Endodermal cell (in vitro differentiated cells): ENCODE data around the gene PDCD1. TPM values are rescaled to one million over a fixed set of nuclear protein-coding genes. Genes with fewer than 3 reads are reported as not detected.

Experiments used
- DNase-seq: peaks from one replicate; pipeline ENCODE4 v3.0.0-alpha.2; 2017
- H3K27ac ChIP-seq: 2 replicates; pipeline ENCODE4 v1.5.1; 2013; ENCODE audit warnings: mild to moderate bottlenecking, low read depth, low read length, moderate library complexity
- H3K27me3 ChIP-seq: 2 replicates; pipeline ENCODE4 v1.6.1; 2013; ENCODE audit warnings: mild to moderate bottlenecking, low read length, moderate library complexity; ENCODE audit not compliant: insufficient read depth, control insufficient read depth, poor library complexity, severe bottlenecking
- H3K36me3 ChIP-seq: 2 replicates; pipeline ENCODE4 v1.7.0; 2013; ENCODE audit warnings: mild to moderate bottlenecking, low read length, moderate library complexity; ENCODE audit not compliant: control insufficient read depth, insufficient read depth
- H3K4me1 ChIP-seq: one replicate; pipeline ENCODE4 v1.7.0; 2013; ENCODE audit warnings: low read length; ENCODE audit not compliant: control insufficient read depth, insufficient read depth
- H3K4me3 ChIP-seq: 2 replicates; pipeline ENCODE4 v1.5.1; 2013; ENCODE audit warnings: mild to moderate bottlenecking, low read length, moderate library complexity
- H3K9ac ChIP-seq: 2 replicates; pipeline ENCODE4 v1.6.1; 2013; ENCODE audit warnings: mild to moderate bottlenecking, low read length, moderate library complexity; ENCODE audit not compliant: poor library complexity, severe bottlenecking; ENCODE audit errors: extremely low read depth
- H3K9me3 ChIP-seq: 2 replicates; pipeline ENCODE4 v1.6.1; 2013; ENCODE audit warnings: mild to moderate bottlenecking, low read length, moderate library complexity; ENCODE audit not compliant: control insufficient read depth
- H3K27ac Mint-ChIP-seq: 2 replicates; pipeline ENCODE4 v1.8.0; 2020; ENCODE audit warnings: mixed read lengths
- H3K27me3 Mint-ChIP-seq: 2 replicates; pipeline ENCODE4 v1.8.0; 2021; ENCODE audit warnings: mild to moderate bottlenecking, mixed read lengths; ENCODE audit not compliant: insufficient read depth
- H3K36me3 Mint-ChIP-seq: 2 replicates; pipeline ENCODE4 v1.8.0; 2020; ENCODE audit warnings: low read depth, mixed read lengths
- H3K4me1 Mint-ChIP-seq: 2 replicates; pipeline ENCODE4 v1.8.0; 2020; ENCODE audit warnings: mixed read lengths
- H3K4me3 Mint-ChIP-seq: 2 replicates; pipeline ENCODE4 v1.8.0; 2020; ENCODE audit warnings: mild to moderate bottlenecking, moderate library complexity, mixed read lengths
- H3K9me3 Mint-ChIP-seq: 2 replicates; pipeline ENCODE4 v1.8.0; 2020; ENCODE audit warnings: mild to moderate bottlenecking, mixed read lengths
- WGBS, 2 experiments: methylation state at CpG; one replicate each; pipeline versions ENCODE4 v1.1.5 to v1.1.7; 2013; ENCODE audit warnings: missing lambda C conversion rate in 2 of 2, mixed read lengths in 1 of 2; ENCODE audit not compliant: insufficient coverage in 1 of 2, insufficient read length in 1 of 2; 5-methylcytosine and 5-hydroxymethylcytosine counted together
- total RNA-seq, 2 donors: library from RNA; stranded (reverse); fragmentation: NEBNext Ultra II Directional in 1 of 2; extraction: Animal tissue kit (Norgen Biotek cat#: 25700) in 1 of 2; gene quantifications; 2 replicates in 1 of 2; 3 replicates in 1 of 2; pipeline ENCODE4 v1.2.1, GENCODE V29; 2021
- TF ChIP-seq, protein P1 (sequence below): fragments of 200-600 bp; sonication (generic); conservative IDR thresholded peaks from 2 replicates; pipeline ENCODE4 v1.5.0; 2021; ENCODE audit warnings: antibody characterized with exemption, mild to moderate bottlenecking

The PDCD1 gene
- total RNA-seq, 2 donors from 2014 or later, result 0.20 TPM; not detected in 1

DNA sequence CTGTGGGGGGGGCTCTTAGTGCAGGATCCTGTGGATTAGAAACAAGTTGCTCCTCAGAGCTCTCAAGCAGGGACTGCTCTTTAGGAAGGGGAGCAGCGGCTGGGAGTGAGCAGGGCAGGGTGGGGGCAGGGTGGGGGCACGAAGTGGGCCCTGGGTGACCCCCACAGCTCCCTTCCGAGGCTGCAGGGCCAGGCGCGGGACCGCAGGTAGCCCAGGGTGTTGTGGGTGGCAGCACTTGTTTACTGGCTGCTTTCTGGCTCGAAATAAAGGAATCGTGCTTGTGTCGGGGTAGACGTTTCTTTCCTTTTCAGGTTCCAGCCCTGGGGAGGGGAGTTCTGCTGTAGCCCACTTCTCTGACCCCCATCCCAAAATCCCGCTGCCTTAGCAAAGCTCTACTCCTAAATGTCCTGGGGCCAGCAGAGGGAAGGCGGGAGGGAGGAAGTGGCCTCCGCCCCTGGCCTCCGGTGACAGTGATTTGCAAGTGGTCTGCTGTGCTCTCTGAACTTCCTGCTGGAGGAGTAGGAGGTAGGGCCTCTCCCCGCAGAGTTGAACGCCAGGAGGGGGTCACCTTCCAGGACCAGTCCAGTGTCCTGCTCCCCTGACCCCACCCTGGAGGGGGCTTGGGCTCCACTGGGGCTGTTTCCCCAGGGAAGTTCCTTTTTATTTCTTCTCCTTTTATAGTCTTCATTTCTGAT is 41.4 kb downstream of the PDCD1 start:
- peaks cover under 1% of the 10 kb centered on the region for H3K9me3 ChIP-seq
- no peak overlapping the region for H3K27ac ChIP-seq
- H3K9ac ChIP-seq, result no peak overlapping the region
- Mint-ChIP-seq H3K9me3 (no peaks in the 10 kb centered on the region), H3K36me3 (no peaks in the 10 kb centered on the region), H3K27me3 (no peaks in the 10 kb centered on the region), H3K4me1 (peaks cover 8% of the 10 kb centered on the region), H3K4me3 (no peak overlapping the region), H3K27ac (no peak overlapping the region)
- no peaks in the 10 kb centered on the region for H3K27me3 ChIP-seq
- H3K36me3 ChIP-seq, result no peaks in the 10 kb centered on the region
- peak; percentile 51 for DNase-seq
- WGBS, 2 experiments, result 78 to 82% methylated on average over 6 to 16 of the region's 16 CpGs
- H3K4me1 ChIP-seq, result no peaks in the 10 kb centered on the region
- TF ChIP-seq, protein P1, sequence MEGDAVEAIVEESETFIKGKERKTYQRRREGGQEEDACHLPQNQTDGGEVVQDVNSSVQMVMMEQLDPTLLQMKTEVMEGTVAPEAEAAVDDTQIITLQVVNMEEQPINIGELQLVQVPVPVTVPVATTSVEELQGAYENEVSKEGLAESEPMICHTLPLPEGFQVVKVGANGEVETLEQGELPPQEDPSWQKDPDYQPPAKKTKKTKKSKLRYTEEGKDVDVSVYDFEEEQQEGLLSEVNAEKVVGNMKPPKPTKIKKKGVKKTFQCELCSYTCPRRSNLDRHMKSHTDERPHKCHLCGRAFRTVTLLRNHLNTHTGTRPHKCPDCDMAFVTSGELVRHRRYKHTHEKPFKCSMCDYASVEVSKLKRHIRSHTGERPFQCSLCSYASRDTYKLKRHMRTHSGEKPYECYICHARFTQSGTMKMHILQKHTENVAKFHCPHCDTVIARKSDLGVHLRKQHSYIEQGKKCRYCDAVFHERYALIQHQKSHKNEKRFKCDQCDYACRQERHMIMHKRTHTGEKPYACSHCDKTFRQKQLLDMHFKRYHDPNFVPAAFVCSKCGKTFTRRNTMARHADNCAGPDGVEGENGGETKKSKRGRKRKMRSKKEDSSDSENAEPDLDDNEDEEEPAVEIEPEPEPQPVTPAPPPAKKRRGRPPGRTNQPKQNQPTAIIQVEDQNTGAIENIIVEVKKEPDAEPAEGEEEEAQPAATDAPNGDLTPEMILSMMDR, result no peak
- H3K4me3 ChIP-seq, result no peak overlapping the region

- TF ChIP-seq, protein P1, result no peak
- Histone ChIP-seq H3K9ac (no peak overlapping the region), H3K9me3 (no peaks in the 10 kb centered on the region), H3K4me3 (no peak overlapping the region), H3K27me3 (no peaks in the 10 kb centered on the region), H3K36me3 (no peaks in the 10 kb centered on the region), H3K4me1 (no peaks in the 10 kb centered on the region), H3K27ac (no peak overlapping the region)
- no peak overlapping the region for H3K4me3 Mint-ChIP-seq
- WGBS, 2 experiments, result 88% methylated on average over 15 to 33 of the region's 33 CpGs
- no peaks in the 10 kb centered on the region for H3K9me3 Mint-ChIP-seq
- peak; percentile 45 for DNase-seq
- H3K27me3 Mint-ChIP-seq, result no peaks in the 10 kb centered on the region
- no peaks in the 10 kb centered on the region for H3K36me3 Mint-ChIP-seq
- H3K27ac Mint-ChIP-seq, result no peak overlapping the region
- H3K4me1 Mint-ChIP-seq, result peaks cover 8% of the 10 kb centered on the region
Measured at GRCh38 chr2:241816431-241817121, 42.1 kb downstream of the PDCD1 start.

DNA sequence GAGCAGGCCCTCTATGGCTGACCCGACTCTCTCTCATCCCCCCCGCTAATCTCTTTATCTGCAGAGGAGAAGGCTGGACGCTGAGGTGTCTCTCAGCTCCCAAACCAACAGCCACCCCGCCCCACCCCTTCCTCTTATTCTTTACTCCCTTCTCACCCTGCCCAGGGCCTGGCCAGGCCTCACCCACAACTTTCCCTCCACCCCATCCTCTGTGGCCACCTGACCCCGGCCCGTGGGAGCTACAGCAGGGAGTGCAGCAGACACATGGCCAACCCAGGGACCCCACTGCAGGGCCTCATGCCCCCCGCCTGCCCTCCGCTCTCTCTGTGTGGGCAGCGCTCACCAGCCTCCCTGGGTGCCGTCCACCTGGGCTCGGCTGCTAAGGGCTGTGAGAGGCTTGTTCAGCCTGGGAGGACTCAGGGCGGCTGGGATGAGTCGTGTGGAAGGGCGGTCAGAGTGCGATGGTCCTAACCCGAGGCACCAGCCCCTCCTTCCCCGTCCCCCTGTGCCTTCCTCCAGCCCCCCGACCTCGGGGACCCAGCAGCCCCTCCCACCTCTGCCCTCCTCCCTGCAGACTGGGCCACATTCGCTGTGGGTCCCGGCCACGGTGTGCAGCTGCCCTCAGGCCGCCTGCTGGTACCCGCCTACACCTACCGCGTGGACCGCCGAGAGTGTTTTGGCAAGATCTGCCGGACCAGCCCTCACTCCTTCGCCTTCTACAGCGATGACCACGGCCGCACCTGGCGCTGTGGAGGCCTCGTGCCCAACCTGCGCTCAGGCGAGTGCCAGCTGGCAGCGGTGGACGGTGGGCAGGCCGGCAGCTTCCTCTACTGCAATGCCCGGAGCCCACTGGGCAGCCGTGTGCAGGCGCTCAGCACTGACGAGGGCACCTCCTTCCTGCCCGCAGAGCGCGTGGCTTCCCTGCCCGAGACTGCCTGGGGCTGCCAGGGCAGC is 42.9 kb downstream of the PDCD1 start:
- no peaks in the 10 kb centered on the region for H3K36me3 ChIP-seq
- TF ChIP-seq, protein P1, result no peak
- H3K4me3 ChIP-seq, result no peak overlapping the region
- no peaks in the 10 kb centered on the region for H3K4me1 ChIP-seq
- no peaks in the 10 kb centered on the region for H3K27me3 ChIP-seq
- no peak overlapping the region for H3K9ac ChIP-seq
- peak; percentile 39 for DNase-seq
- peaks cover 4% of the 10 kb centered on the region for H3K4me1 Mint-ChIP-seq
- H3K9me3 Mint-ChIP-seq, result no peaks in the 10 kb centered on the region
- no peaks in the 10 kb centered on the region for H3K9me3 ChIP-seq
- H3K4me3 Mint-ChIP-seq, result no peak overlapping the region
- no peaks in the 10 kb centered on the region for H3K36me3 Mint-ChIP-seq
- no peaks in the 10 kb centered on the region for H3K27me3 Mint-ChIP-seq
- 90 to 96% methylated on average over 30 to 48 of the region's 48 CpGs for WGBS, 2 experiments
- no peak overlapping the region for H3K27ac ChIP-seq
- peak overlapping the region; percentile 10 for H3K27ac Mint-ChIP-seq
